GM12892 (cell line): Measurements from ENCODE around the gene PLCG2.

ENCODE experiments used
- POLR2A ChIP-seq: IDR thresholded peaks from 2 replicates; pipeline ENCODE4 v1.6.1; 2011; ENCODE audit warnings: low read depth, low read length, control low read depth
- POLR2AphosphoS5 ChIP-seq: IDR thresholded peaks from 2 replicates; pipeline ENCODE4 v1.6.1; 2011; ENCODE audit warnings: low read depth, low read length, control low read depth
- TAF1 ChIP-seq: IDR thresholded peaks from 2 replicates; pipeline ENCODE4 v1.6.1; 2011; ENCODE audit warnings: low read depth, mild to moderate bottlenecking, control low read depth, low read length, borderline replicate concordance

- TF ChIP-seq POLR2A, result peak; percentile 85; the same call in 1 of the 2 replicates
- no peak; the same call in 1 of the 2 replicates for TF ChIP-seq POLR2AphosphoS5
- TF ChIP-seq TAF1, result 0 out of 2 replicates have a peak, but pooled peaks have one; percentile 28
Measured at GRCh38 chr16:81778861-81779535, at the start of gene PLCG2.
